Erythroblast (primary cell): ENCODE results near the gene DGKI.

ENCODE experiments used
- GATA1 ChIP-seq: IDR thresholded peaks from 2 replicates; pipeline ENCODE4 v1.6.1; 2011; ENCODE audit warnings: low read depth, mild to moderate bottlenecking, control low read depth, low read length, moderate library complexity
- POLR2A ChIP-seq: IDR thresholded peaks from 2 replicates; pipeline ENCODE4 v1.6.1; 2011; ENCODE audit warnings: mild to moderate bottlenecking, low read length

- TF ChIP-seq POLR2A, result no peak
- TF ChIP-seq GATA1, result no peak
These were observed 178.4 kb downstream of the DGKI start for GRCh38 chr7:137668404-137668803.
